GM12874 (cell line): ENCODE results near the gene MMD2.

Experiments
- TF ChIP-seq, protein P1 (sequence below): IDR thresholded peaks from 2 replicates; pipeline ENCODE4 v1.5.1; 2011; ENCODE audit warnings: low read depth, mild to moderate bottlenecking, control low read depth, low read length, moderate library complexity; ENCODE audit not compliant: insufficient read depth

MMD2 gene

DNA sequence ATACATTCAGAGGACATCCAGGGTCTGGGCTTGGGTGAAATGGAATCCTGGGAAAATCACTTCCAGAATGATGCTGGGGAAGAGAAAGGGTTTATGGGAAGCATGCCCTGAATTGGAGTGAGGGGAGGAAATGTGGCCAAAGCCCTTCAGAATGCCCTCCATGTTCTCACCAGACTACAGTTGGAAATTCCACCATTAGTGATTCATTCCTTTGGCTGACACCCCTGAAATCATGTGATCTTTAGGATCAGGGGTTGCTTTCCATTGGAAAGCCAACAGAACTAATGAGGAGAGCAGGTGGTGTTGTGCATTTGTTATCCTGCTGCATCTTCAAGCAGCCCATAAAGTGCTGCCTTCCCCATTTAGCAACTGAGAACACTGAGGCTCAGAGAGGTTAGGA lies 54.6 kb downstream of the MMD2 start:
- TF ChIP-seq, protein P1, sequence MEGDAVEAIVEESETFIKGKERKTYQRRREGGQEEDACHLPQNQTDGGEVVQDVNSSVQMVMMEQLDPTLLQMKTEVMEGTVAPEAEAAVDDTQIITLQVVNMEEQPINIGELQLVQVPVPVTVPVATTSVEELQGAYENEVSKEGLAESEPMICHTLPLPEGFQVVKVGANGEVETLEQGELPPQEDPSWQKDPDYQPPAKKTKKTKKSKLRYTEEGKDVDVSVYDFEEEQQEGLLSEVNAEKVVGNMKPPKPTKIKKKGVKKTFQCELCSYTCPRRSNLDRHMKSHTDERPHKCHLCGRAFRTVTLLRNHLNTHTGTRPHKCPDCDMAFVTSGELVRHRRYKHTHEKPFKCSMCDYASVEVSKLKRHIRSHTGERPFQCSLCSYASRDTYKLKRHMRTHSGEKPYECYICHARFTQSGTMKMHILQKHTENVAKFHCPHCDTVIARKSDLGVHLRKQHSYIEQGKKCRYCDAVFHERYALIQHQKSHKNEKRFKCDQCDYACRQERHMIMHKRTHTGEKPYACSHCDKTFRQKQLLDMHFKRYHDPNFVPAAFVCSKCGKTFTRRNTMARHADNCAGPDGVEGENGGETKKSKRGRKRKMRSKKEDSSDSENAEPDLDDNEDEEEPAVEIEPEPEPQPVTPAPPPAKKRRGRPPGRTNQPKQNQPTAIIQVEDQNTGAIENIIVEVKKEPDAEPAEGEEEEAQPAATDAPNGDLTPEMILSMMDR = no peak

DNA sequence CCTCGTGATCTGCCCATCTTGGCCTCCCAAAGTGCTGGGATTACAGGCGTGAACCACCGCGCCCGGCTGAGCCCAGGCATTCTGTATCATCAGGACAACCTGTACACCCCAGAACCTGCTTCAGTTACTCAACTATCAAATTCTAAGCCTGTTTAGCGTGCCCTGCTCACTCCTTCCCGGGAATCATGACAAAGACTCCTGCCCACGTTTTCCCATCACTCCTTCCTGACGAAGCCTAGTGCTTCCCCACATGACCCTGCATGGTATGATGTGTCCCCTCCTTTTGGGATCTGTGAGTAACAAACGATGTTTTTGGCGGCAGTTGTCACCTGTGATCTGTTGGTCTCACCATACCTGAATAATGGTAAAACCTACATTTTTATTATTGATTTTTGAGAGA lies 63.2 kb downstream of the MMD2 start:
- TF ChIP-seq, protein P1 = no peak

DNA sequence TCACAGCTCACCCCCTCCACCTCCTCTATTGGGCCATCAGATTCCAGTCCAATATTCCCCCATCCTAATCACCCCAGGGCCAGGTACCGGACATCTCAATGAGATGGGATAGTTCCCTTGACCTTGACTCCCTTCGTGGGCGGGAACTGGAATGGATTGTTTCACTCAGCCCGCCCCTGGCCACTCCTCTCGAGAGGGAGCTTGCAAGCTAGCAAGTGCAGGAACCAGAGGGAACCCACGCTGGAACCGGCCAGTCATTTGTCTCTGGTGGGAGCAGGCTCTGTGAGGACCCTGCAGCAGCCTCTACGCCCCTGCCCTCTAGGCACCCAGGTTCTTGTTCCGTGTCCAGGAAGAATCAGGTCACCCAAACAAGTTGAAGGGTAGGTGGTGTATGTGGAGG lies 64.5 kb downstream of the MMD2 start:
- TF ChIP-seq, protein P1 = no peak

DNA sequence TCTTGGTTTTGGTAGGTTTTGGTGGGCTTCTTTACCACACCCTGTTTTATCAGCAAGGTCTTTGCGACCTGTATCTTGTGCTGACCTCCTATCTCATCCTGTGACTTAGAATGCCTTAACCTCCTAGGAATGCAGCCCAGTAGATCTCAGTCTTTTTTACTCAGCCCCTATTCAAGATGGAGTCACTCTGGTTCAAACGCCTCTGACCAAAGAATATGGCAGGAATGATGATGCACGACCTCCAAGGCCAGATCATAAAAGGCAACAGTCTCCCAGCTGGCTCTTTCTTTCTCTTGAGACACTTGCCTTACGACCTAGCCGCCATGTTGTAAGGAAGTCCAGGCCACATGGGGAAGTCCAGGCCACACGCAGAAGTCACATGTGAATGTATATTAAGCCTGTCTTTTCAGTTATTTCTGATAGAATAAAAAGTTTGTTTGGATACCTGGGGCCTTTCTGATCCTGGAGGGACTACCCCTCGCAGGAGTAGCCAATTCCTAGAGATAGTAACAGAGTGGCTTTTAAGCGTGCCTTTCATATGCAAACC lies 65.0 kb downstream of the MMD2 start:
- TF ChIP-seq, protein P1 = no peak

DNA sequence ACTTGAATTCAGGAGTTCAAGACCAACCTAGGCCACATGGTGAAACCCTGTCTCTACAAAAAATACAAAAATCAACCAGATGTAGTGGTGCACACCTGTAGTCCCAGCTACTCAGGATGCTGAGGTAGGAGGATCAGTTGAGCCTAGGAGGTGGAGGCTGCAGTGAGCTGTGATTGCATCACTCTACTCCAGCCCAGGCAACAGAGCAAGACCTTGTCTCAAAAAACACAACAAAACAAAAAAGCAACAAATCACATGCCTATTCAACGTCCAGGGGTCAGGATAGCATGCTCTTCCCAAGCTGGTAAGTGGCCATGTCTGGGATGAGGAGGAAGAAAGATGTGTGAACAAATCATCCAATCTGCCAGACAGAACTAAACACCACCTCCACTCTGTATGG lies 69.3 kb downstream of the MMD2 start:
- TF ChIP-seq, protein P1 = no peak

DNA sequence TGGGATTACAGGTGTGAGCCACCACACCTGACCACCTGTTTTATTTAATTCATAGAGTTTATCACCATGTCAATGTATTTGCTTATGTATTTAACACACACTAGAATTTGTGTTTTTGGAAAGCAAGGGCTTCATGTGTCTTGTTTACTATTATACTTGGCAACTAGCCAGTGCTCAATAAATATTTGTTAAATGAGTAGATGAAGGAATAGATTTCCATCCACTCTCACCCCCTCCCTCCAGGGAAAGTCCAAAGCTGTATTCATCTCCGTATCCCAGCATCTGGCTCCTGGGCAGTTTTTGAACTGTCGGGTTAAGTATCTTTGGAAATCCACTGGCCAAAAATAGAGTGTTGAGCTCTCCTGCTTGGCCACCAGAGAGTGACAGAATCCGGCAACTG lies 70.8 kb downstream of the MMD2 start:
- TF ChIP-seq, protein P1 = no peak

DNA sequence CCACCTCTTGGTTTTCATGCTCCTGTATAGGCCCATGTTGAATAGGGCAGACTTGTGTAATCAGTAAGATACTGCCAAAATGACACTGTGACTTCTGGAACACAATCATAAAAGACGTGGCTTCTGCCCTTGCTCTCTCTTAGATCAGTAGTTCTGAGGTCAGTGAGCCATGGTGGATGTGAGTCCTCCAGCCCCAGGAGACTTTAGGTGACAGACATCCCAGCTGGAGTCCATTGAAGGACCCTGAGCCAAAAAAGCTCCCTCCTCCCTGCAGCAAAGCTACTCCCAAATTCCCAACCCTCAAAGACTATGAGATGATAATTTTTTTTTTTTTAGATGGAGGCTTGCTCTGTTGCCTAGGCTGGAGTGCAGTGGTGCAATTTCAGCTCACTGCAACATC lies 72.3 kb downstream of the MMD2 start:
- TF ChIP-seq, protein P1 = no peak
